ENCODE data around the gene NEK8. TPM values are rescaled to one million over a fixed set of nuclear protein-coding genes. Genes with fewer than 3 reads are reported as not detected.

NEK8 gene
- total and polyA plus RNA-seq, 2 donors = 2.2 to 5.1 TPM

GRCh38 chr17:28705728-28706334 is 22.8 kb upstream of the NEK8 start:
- DNase-seq (ENCODE audit: low read depth in 6 of 9, low spot score in 9 of 9) = no peak
- Histone ChIP-seq H3K4me3 (ENCODE audit: low read length in 2 of 2) (no peak overlapping the region), H3K36me3 (ENCODE audit: control insufficient read depth in 2 of 2, insufficient read depth in 2 of 2, low read length in 1 of 2) (peaks cover 36 to 48% of the 10 kb centered on the region in 2 donors), H3K4me1 (ENCODE audit: control insufficient read depth in 2 of 2, insufficient read depth in 2 of 2, low read length in 2 of 2) (peaks cover 4 to 10% of the 10 kb centered on the region in 2 donors), H3K27ac (ENCODE audit: low read depth in 1 of 2, low read length in 1 of 2) (no peak overlapping the region), H3K9me3 (ENCODE audit: control insufficient read depth in 2 of 2, insufficient read depth in 1 of 2, low read length in 1 of 2) (no peaks in the 10 kb centered on the region), H3K27me3 (ENCODE audit: control insufficient read depth in 2 of 2, insufficient read depth in 1 of 2, low read length in 1 of 2) (no peaks in the 10 kb centered on the region)
- 95% methylated on average over 10 of the region's 10 CpGs for WGBS

- Histone ChIP-seq H3K27me3 (ENCODE audit: control insufficient read depth in 2 of 2, insufficient read depth in 1 of 2, low read length in 1 of 2) (no peaks in the 10 kb centered on the region), H3K36me3 (ENCODE audit: control insufficient read depth in 2 of 2, insufficient read depth in 2 of 2, low read length in 1 of 2) (peaks cover 27 to 39% of the 10 kb centered on the region in 2 donors), H3K9me3 (ENCODE audit: control insufficient read depth in 2 of 2, insufficient read depth in 1 of 2, low read length in 1 of 2) (no peaks in the 10 kb centered on the region), H3K4me1 (ENCODE audit: control insufficient read depth in 2 of 2, insufficient read depth in 2 of 2, low read length in 2 of 2) (peaks cover 4 to 15% of the 10 kb centered on the region in 2 donors), H3K4me3 (ENCODE audit: low read length in 2 of 2) (no peak overlapping the region), H3K27ac (ENCODE audit: low read depth in 1 of 2, low read length in 1 of 2) (no peak overlapping the region)
- no peak for DNase-seq (ENCODE audit: low read depth in 6 of 9, low spot score in 9 of 9)
- WGBS = 92% methylated on average over 7 of the region's 7 CpGs
These were observed 21.9 kb upstream of the NEK8 start for GRCh38 chr17:28706471-28707338.

GRCh38 chr17:28707339-28707720 is 21.3 kb upstream of the NEK8 start:
- Histone ChIP-seq H3K27ac (ENCODE audit: low read depth in 1 of 2, low read length in 1 of 2) (no peak overlapping the region), H3K27me3 (ENCODE audit: control insufficient read depth in 2 of 2, insufficient read depth in 1 of 2, low read length in 1 of 2) (peaks cover 0 to 3% of the 10 kb centered on the region in 2 donors), H3K4me1 (ENCODE audit: control insufficient read depth in 2 of 2, insufficient read depth in 2 of 2, low read length in 2 of 2) (peaks cover 6 to 21% of the 10 kb centered on the region in 2 donors), H3K4me3 (ENCODE audit: low read length in 2 of 2) (no peak overlapping the region), H3K36me3 (ENCODE audit: control insufficient read depth in 2 of 2, insufficient read depth in 2 of 2, low read length in 1 of 2) (peaks cover 21 to 33% of the 10 kb centered on the region in 2 donors), H3K9me3 (ENCODE audit: control insufficient read depth in 2 of 2, insufficient read depth in 1 of 2, low read length in 1 of 2) (no peaks in the 10 kb centered on the region)
- DNase-seq (ENCODE audit: low read depth in 6 of 9, low spot score in 9 of 9) = no peak
- WGBS = 97% methylated on average over 2 of the region's 2 CpGs

GRCh38 chr17:28710861-28711722 is 17.5 kb upstream of the NEK8 start:
- Histone ChIP-seq H3K27me3 (ENCODE audit: control insufficient read depth in 2 of 2, insufficient read depth in 1 of 2, low read length in 1 of 2) (peaks cover 6 to 29% of the 10 kb centered on the region in 2 donors), H3K36me3 (ENCODE audit: control insufficient read depth in 2 of 2, insufficient read depth in 2 of 2, low read length in 1 of 2) (peaks cover 0 to 1% of the 10 kb centered on the region in 2 donors), H3K4me1 (ENCODE audit: control insufficient read depth in 2 of 2, insufficient read depth in 2 of 2, low read length in 2 of 2) (peaks cover 6 to 28% of the 10 kb centered on the region in 2 donors), H3K9me3 (ENCODE audit: control insufficient read depth in 2 of 2, insufficient read depth in 1 of 2, low read length in 1 of 2) (no peaks in the 10 kb centered on the region), H3K4me3 (ENCODE audit: low read length in 2 of 2) (peak overlapping the region; percentile 53 to 68), H3K27ac (ENCODE audit: low read depth in 1 of 2, low read length in 1 of 2) (peak overlapping the region; percentile 53 to 88)
- peak in 7 of 9 donors; percentile 54 to 90 (median 84) for DNase-seq (ENCODE audit: low read depth in 6 of 9, low spot score in 9 of 9)
- under 1% methylated on average over 74 of the region's 74 CpGs for WGBS

GRCh38 chr17:28711723-28712031 is 16.9 kb upstream of the NEK8 start, which contains the start of gene PROCA1:
Gene PROCA1 (minus strand): TSS chr17:28711888. CDS start chr17:28711660, 228 bp downstream.
- H3K27me3 ChIP-seq (ENCODE audit: control insufficient read depth in 2 of 2, insufficient read depth in 1 of 2, low read length in 1 of 2) = peaks cover 11 to 35% of the 10 kb centered on the region in 2 donors
- H3K9me3 ChIP-seq (ENCODE audit: control insufficient read depth in 2 of 2, insufficient read depth in 1 of 2, low read length in 1 of 2) = no peaks in the 10 kb centered on the region
- H3K4me1 ChIP-seq (ENCODE audit: control insufficient read depth in 2 of 2, insufficient read depth in 2 of 2, low read length in 2 of 2) = peaks cover 6 to 28% of the 10 kb centered on the region in 2 donors
- H3K27ac ChIP-seq (ENCODE audit: low read depth in 1 of 2, low read length in 1 of 2) = peak within 1 kb of the TSS; percentile 53 to 88
- H3K4me3 ChIP-seq (ENCODE audit: low read length in 2 of 2) = peak within 1 kb of the TSS; percentile 53 to 68
- peak in 3 of 9 donors; percentile 45 to 77 (median 61) for DNase-seq (ENCODE audit: low read depth in 6 of 9, low spot score in 9 of 9)
- no peaks in the 10 kb centered on the region for H3K36me3 ChIP-seq (ENCODE audit: control insufficient read depth in 2 of 2, insufficient read depth in 2 of 2, low read length in 1 of 2)
- 1% methylated on average over 20 of the region's 20 CpGs for whole genome bisulfite sequencing

GRCh38 chr17:28712032-28712704 is 16.4 kb upstream of the NEK8 start:
- Histone ChIP-seq H3K4me3 (ENCODE audit: low read length in 2 of 2) (peak overlapping the region; percentile 53 to 68), H3K4me1 (ENCODE audit: control insufficient read depth in 2 of 2, insufficient read depth in 2 of 2, low read length in 2 of 2) (peaks cover 8 to 30% of the 10 kb centered on the region in 2 donors)

GRCh38 chr17:28712705-28713415 is 15.7 kb upstream of the NEK8 start:
- peak overlapping the region in 1 of 2 donors; percentile 88 for H3K27ac ChIP-seq (ENCODE audit: low read depth in 1 of 2, low read length in 1 of 2)
- H3K36me3 ChIP-seq (ENCODE audit: control insufficient read depth in 2 of 2, insufficient read depth in 2 of 2, low read length in 1 of 2) = no peaks in the 10 kb centered on the region
- DNase-seq (ENCODE audit: low read depth in 6 of 9, low spot score in 9 of 9) = no peak
- peaks cover 23 to 46% of the 10 kb centered on the region in 2 donors for H3K27me3 ChIP-seq (ENCODE audit: control insufficient read depth in 2 of 2, insufficient read depth in 1 of 2, low read length in 1 of 2)
- WGBS = 94% methylated on average over 7 of the region's 7 CpGs
- H3K9me3 ChIP-seq (ENCODE audit: control insufficient read depth in 2 of 2, insufficient read depth in 1 of 2, low read length in 1 of 2) = no peaks in the 10 kb centered on the region
- H3K4me3 ChIP-seq (ENCODE audit: low read length in 2 of 2) = no peak overlapping the region
- H3K4me1 ChIP-seq (ENCODE audit: control insufficient read depth in 2 of 2, insufficient read depth in 2 of 2, low read length in 2 of 2) = peaks cover 13 to 35% of the 10 kb centered on the region in 2 donors

More at GRCh38 chr17:28712032-28712704, 16.4 kb upstream of the NEK8 start:
- no peaks in the 10 kb centered on the region for H3K9me3 ChIP-seq (ENCODE audit: control insufficient read depth in 2 of 2, insufficient read depth in 1 of 2, low read length in 1 of 2)
- peak overlapping the region; percentile 44 to 88 for H3K27ac ChIP-seq (ENCODE audit: low read depth in 1 of 2, low read length in 1 of 2)
- DNase-seq (ENCODE audit: low read depth in 6 of 9, low spot score in 9 of 9) = peak in 3 of 9 donors; percentile 49 to 70 (median 60)
- WGBS = 12% methylated on average over 34 of the region's 34 CpGs
- H3K27me3 ChIP-seq (ENCODE audit: control insufficient read depth in 2 of 2, insufficient read depth in 1 of 2, low read length in 1 of 2) = peaks cover 16 to 40% of the 10 kb centered on the region in 2 donors
- H3K36me3 ChIP-seq (ENCODE audit: control insufficient read depth in 2 of 2, insufficient read depth in 2 of 2, low read length in 1 of 2) = no peaks in the 10 kb centered on the region

- Histone ChIP-seq H3K4me3 (ENCODE audit: low read length in 2 of 2) (no peak overlapping the region), H3K27me3 (ENCODE audit: control insufficient read depth in 2 of 2, insufficient read depth in 1 of 2, low read length in 1 of 2) (peaks cover 31 to 61% of the 10 kb centered on the region in 2 donors), H3K36me3 (ENCODE audit: control insufficient read depth in 2 of 2, insufficient read depth in 2 of 2, low read length in 1 of 2) (no peaks in the 10 kb centered on the region), H3K4me1 (ENCODE audit: control insufficient read depth in 2 of 2, insufficient read depth in 2 of 2, low read length in 2 of 2) (peaks cover 16 to 49% of the 10 kb centered on the region in 2 donors), H3K9me3 (ENCODE audit: control insufficient read depth in 2 of 2, insufficient read depth in 1 of 2, low read length in 1 of 2) (no peaks in the 10 kb centered on the region), H3K27ac (ENCODE audit: low read depth in 1 of 2, low read length in 1 of 2) (no peak overlapping the region)
- DNase-seq (ENCODE audit: low read depth in 6 of 9, low spot score in 9 of 9) = no peak
- 97% methylated on average over 3 of the region's 3 CpGs for WGBS
These were observed 14.3 kb upstream of the NEK8 start for GRCh38 chr17:28714281-28714680.
